Testis (tissue), 3 donors: ENCODE results near the gene GALNT11. TPM values are rescaled to one million over a fixed set of nuclear protein-coding genes. Genes with fewer than 3 reads are reported as not detected.
"Not testable (repeated sequence)": the region's sequence is repeated elsewhere in the genome, so short reads cannot be mapped to it uniquely, and the experiment has no call there.

Source experiments
- DNase-seq: peaks from one replicate; pipeline ENCODE4 v3.0.0-alpha.2; 2019
- H3K27ac ChIP-seq, 2 donors: fragments of 200-600 bp; sonication (generic); one replicate each; pipeline ENCODE4 v1.5.1; 2019
- H3K27me3 ChIP-seq: fragments of 200-600 bp; sonication (generic); one replicate; pipeline ENCODE4 v1.5.1; 2019
- H3K36me3 ChIP-seq: fragments of 200-600 bp; sonication (generic); one replicate; pipeline ENCODE4 v1.5.1; 2017; ENCODE audit warnings: low read depth; ENCODE audit errors: missing control alignments
- H3K4me1 ChIP-seq: fragments of 200-600 bp; sonication (generic); one replicate; pipeline ENCODE4 v1.5.1; 2019
- H3K4me3 ChIP-seq, 2 donors: fragments of 200-600 bp; sonication (generic); one replicate each; pipeline ENCODE4 v1.5.1; 2017 to 2019
- H3K9me3 ChIP-seq: fragments of 200-600 bp; sonication (generic); one replicate; pipeline ENCODE4 v1.5.1; 2017
- CTCF ChIP-seq, 3 experiments: fragments of 450-650 bp in 2 of 3; fragments of 200-600 bp in 1 of 3; sonication (generic) in 1 of 3; IDR thresholded peaks; one replicate each; pipeline ENCODE4 v1.5.1; 2016 to 2019; ENCODE audit warnings: antibody characterized with exemption in 3 of 3, mild to moderate bottlenecking in 2 of 3, moderate library complexity in 1 of 3
- POLR2A ChIP-seq: fragments of 450-650 bp; IDR thresholded peaks from one replicate; pipeline ENCODE4 v1.6.1; 2017; ENCODE audit warnings: antibody characterized with exemption, mild to moderate bottlenecking, moderate library complexity
- WGBS, 2 donors: methylation state at CpG; one replicate each; pipeline ENCODE4 v1.1.5; 2018; 5-methylcytosine and 5-hydroxymethylcytosine counted together
- intact Hi-C: fragments of 100-400 bp; cut with DNase I; formaldehyde crosslinking; loops from one replicate; pipeline ENCODE4 v1.15.1; 2023; ENCODE audit warnings: low total_unique reads
- polyA plus RNA-seq: library from polyadenylated mRNA; stranded (reverse); fragments of 350-450 nt; fragmentation: Illumina TruSeq; extraction: RNeasy Lipid Tissue Mini Kit (QIAGEN cat#74804); gene quantifications from one replicate; pipeline ENCODE4 v1.2.3, GENCODE V29; 2014; ENCODE audit warnings: low read depth, low replicate concordance; ENCODE audit not compliant: insufficient read depth
- total RNA-seq, 2 donors: library from RNA; depleted of rRNA; stranded (reverse); fragments of >200 nt; gene quantifications; one replicate each; pipeline ENCODE4 v1.2.3, GENCODE V29; 2016

Gene GALNT11
- total and polyA plus RNA-seq, 3 donors from 2014 or later = 23.4 to 38.8 (median 36.2) TPM

GRCh38 chr7:152013974-152014373 is 11.5 kb upstream of the GALNT11 start:
- H3K9me3 ChIP-seq = no peaks in the 10 kb centered on the region
- WGBS, 2 donors = 88 to 91% methylated on average over 4 of the region's 4 CpGs
- DNase-seq = no peak
- intact Hi-C loops = no loop called here
- TF ChIP-seq CTCF (IDR thresholded peaks at IDR 0.05) (no peak), POLR2A (no peak)
- no peaks in the 10 kb centered on the region for H3K4me1 ChIP-seq
- H3K27ac ChIP-seq = no peak overlapping the region
- no peak overlapping the region for H3K4me3 ChIP-seq
- no peaks in the 10 kb centered on the region for H3K36me3 ChIP-seq
- H3K27me3 ChIP-seq = no peaks in the 10 kb centered on the region

GRCh38 chr7:152014722-152015121 is 10.8 kb upstream of the GALNT11 start:
- no peak for DNase-seq
- Histone ChIP-seq H3K9me3 (no peaks in the 10 kb centered on the region), H3K27me3 (no peaks in the 10 kb centered on the region), H3K4me3 (no peak overlapping the region), H3K4me1 (no peaks in the 10 kb centered on the region), H3K36me3 (no peaks in the 10 kb centered on the region), H3K27ac (no peak overlapping the region)
- TF ChIP-seq CTCF (IDR thresholded peaks at IDR 0.05) = no peak
- no peak for TF ChIP-seq POLR2A
- intact Hi-C loops = no loop called here
- WGBS, 2 donors = 72 to 81% methylated on average over 5 of the region's 5 CpGs

GRCh38 chr7:152015600-152015999 is 9.9 kb upstream of the GALNT11 start:
- no peaks in the 10 kb centered on the region for H3K27me3 ChIP-seq
- H3K4me1 ChIP-seq = no peaks in the 10 kb centered on the region
- intact Hi-C loops = no loop called here
- no peaks in the 10 kb centered on the region for H3K9me3 ChIP-seq
- no peaks in the 10 kb centered on the region for H3K36me3 ChIP-seq
- no peak for TF ChIP-seq POLR2A
- no peak for TF ChIP-seq CTCF (IDR thresholded peaks at IDR 0.05)
- no peak for DNase-seq
- no peak overlapping the region for H3K4me3 ChIP-seq
- no peak overlapping the region for H3K27ac ChIP-seq
- 92% methylated on average over 7 of the region's 7 CpGs for WGBS, 2 donors

- no peak overlapping the region for H3K27ac ChIP-seq
- no peak overlapping the region for H3K4me3 ChIP-seq
- WGBS, 2 donors = 98 to 100% methylated on average over 3 of the region's 3 CpGs
- H3K4me1 ChIP-seq = no peaks in the 10 kb centered on the region
- intact Hi-C loops = no loop called here
- H3K9me3 ChIP-seq = no peaks in the 10 kb centered on the region
- TF ChIP-seq CTCF (IDR thresholded peaks at IDR 0.05) (no peak), POLR2A (no peak)
- no peaks in the 10 kb centered on the region for H3K27me3 ChIP-seq
- no peak for DNase-seq
- H3K36me3 ChIP-seq = no peaks in the 10 kb centered on the region
Measured at GRCh38 chr7:152016947-152017346, 8.5 kb upstream of the GALNT11 start.

- WGBS, 2 donors = 86 to 93% methylated on average over 6 of the region's 6 CpGs
- H3K36me3 ChIP-seq, H3K9me3 ChIP-seq, DNase-seq, H3K4me1 ChIP-seq, H3K27ac ChIP-seq, intact Hi-C loops, H3K27me3 ChIP-seq, H3K4me3 ChIP-seq: not testable (repeated sequence)
Measured at GRCh38 chr7:152017683-152018082, 7.8 kb upstream of the GALNT11 start.

- intact Hi-C loops, H3K4me3 ChIP-seq: not testable (repeated sequence)
Measured at GRCh38 chr7:152021740-152022139, 3.7 kb upstream of the GALNT11 start.

More at GRCh38 chr7:152021740-152022139, 3.7 kb upstream of the GALNT11 start:
- 80 to 81% methylated on average over 10 of the region's 10 CpGs for WGBS, 2 donors
- not testable (repeated sequence) for H3K27ac ChIP-seq, H3K9me3 ChIP-seq, H3K36me3 ChIP-seq, H3K4me1 ChIP-seq, H3K27me3 ChIP-seq, DNase-seq
